OCI-LY1 (cell line): Measurements from ENCODE around the gene CARD19.

Source experiments
- H2AFZ ChIP-seq: fragments of 200-600 bp; sonication (generic), shearing (Covaris generic); 2 replicates; pipeline ENCODE4 v1.6.0; 2014; ENCODE audit warnings: antibody characterized with exemption, mild to moderate bottlenecking, low read length
- H3F3A ChIP-seq: fragments of 200-600 bp; sonication (generic), shearing (Covaris generic); 2 replicates; pipeline ENCODE4 v1.6.0; 2014; ENCODE audit warnings: mild to moderate bottlenecking, antibody characterized with exemption, low read length, moderate library complexity; ENCODE audit not compliant: insufficient read depth
- H3K27ac ChIP-seq: fragments of 200-600 bp; sonication (generic); 2 replicates; pipeline ENCODE4 v1.5.1; 2014; ENCODE audit warnings: low read length, mixed run types, mild to moderate bottlenecking, low read depth; ENCODE audit not compliant: poor library complexity, severe bottlenecking
- H3K27me3 ChIP-seq: fragments of 200-600 bp; sonication (generic); 2 replicates; pipeline ENCODE4 v1.6.0; 2014; ENCODE audit warnings: antibody characterized with exemption, mild to moderate bottlenecking, low read length, moderate library complexity; ENCODE audit not compliant: insufficient read depth
- H3K36me3 ChIP-seq: fragments of 200-600 bp; sonication (generic); 2 replicates; pipeline ENCODE4 v1.6.1; 2014; ENCODE audit warnings: mild to moderate bottlenecking, antibody characterized with exemption, low read length, moderate library complexity, mixed read lengths; ENCODE audit not compliant: insufficient read depth
- H3K4me1 ChIP-seq: fragments of 200-600 bp; sonication (generic); 2 replicates; pipeline ENCODE4 v1.5.1; 2014; ENCODE audit warnings: mild to moderate bottlenecking, low read length, moderate library complexity; ENCODE audit not compliant: insufficient read depth, severe bottlenecking
- H3K4me2 ChIP-seq: fragments of 200-600 bp; sonication (generic), shearing (Covaris generic); 2 replicates; pipeline ENCODE4 v1.6.1; 2014; ENCODE audit warnings: low read length
- H3K4me3 ChIP-seq: fragments of 200-600 bp; sonication (generic); 2 replicates; pipeline ENCODE4 v1.5.1; 2014; ENCODE audit warnings: low read length, low read depth, mild to moderate bottlenecking, mixed read lengths; ENCODE audit not compliant: poor library complexity, severe bottlenecking
- H3K79me2 ChIP-seq: fragments of 200-600 bp; shearing (Covaris generic); 2 replicates; pipeline ENCODE4 v1.6.1; 2016; ENCODE audit warnings: mixed run types, low read length, mixed read lengths; ENCODE audit not compliant: insufficient read depth
- H3K9ac ChIP-seq: fragments of 200-600 bp; sonication (generic), shearing (Covaris generic); 2 replicates; pipeline ENCODE4 v1.6.1; 2014; ENCODE audit warnings: mild to moderate bottlenecking, low read length, mixed read lengths
- H3K9me2 ChIP-seq: fragments of 200-600 bp; sonication (generic), shearing (Covaris generic); 2 replicates; pipeline ENCODE4 v1.6.1; 2014; ENCODE audit warnings: low read depth, mild to moderate bottlenecking, low read length, mixed read lengths
- H3K9me3 ChIP-seq: fragments of 200-600 bp; shearing (Covaris generic); 2 replicates; pipeline ENCODE4 v1.6.1; 2014; ENCODE audit warnings: low read length, mixed read lengths
- H4K20me1 ChIP-seq: fragments of 200-600 bp; sonication (generic), shearing (Covaris generic); 2 replicates; pipeline ENCODE4 v1.6.0; 2016; ENCODE audit warnings: mild to moderate bottlenecking, low read length; ENCODE audit not compliant: insufficient read depth
- CTCF ChIP-seq: fragments of 200-600 bp; sonication (generic), shearing (Covaris generic); IDR thresholded peaks from 2 replicates; pipeline ENCODE4 v1.5.1; 2017; ENCODE audit warnings: mild to moderate bottlenecking, antibody characterized with exemption, low read length, moderate library complexity, mixed read lengths
- EZH2 ChIP-seq: fragments of 200-600 bp; sonication (generic), shearing (Covaris generic); IDR thresholded peaks from 2 replicates; pipeline ENCODE4 v1.8.0; 2017; ENCODE audit warnings: borderline replicate concordance, mixed run types, mild to moderate bottlenecking, antibody characterized with exemption, low read length, moderate library complexity, mixed read lengths

The CARD19 gene

DNA sequence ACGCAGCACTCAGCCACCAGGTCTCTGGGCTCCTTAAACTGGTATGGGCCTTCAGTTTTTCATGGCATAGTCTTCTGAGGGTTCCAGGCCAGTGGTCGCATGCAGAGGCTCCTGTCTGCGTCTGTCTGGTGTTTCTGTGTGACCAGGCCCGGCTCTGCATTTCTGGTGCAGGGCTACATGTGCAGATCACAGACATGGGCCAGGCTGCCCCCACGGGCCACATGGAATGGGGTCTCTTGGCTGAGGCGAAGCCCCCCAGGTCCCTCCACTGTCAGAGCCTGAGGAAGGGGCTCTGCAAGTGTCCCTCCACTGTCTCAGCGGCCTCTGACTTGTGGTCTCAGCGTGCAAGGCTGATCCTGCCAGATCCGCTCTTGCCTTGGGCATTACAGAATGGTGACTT, 15.6 kb upstream of the CARD19 start:
- H3K9me2 ChIP-seq, result no peaks in the 10 kb centered on the region
- no peaks in the 10 kb centered on the region for H3K9me3 ChIP-seq
- TF ChIP-seq CTCF (no peak), EZH2 (no peak)
- H3K36me3 ChIP-seq, result peaks cover 88% of the 10 kb centered on the region
- no peaks in the 10 kb centered on the region for H3K79me2 ChIP-seq
- H3K4me1 ChIP-seq, result no peaks in the 10 kb centered on the region
- no peak overlapping the region for H3K9ac ChIP-seq
- no peak overlapping the region for H3K27ac ChIP-seq
- no peaks in the 10 kb centered on the region for H3F3A ChIP-seq
- H3K4me3 ChIP-seq, result no peak overlapping the region
- H4K20me1 ChIP-seq, result no peaks in the 10 kb centered on the region
- no peak overlapping the region for H2AFZ ChIP-seq
- no peak overlapping the region for H3K4me2 ChIP-seq
- H3K27me3 ChIP-seq, result no peaks in the 10 kb centered on the region

GRCh38 chr9:93081081-93081529, 14.9 kb upstream of the CARD19 start:
- H4K20me1 ChIP-seq, result no peaks in the 10 kb centered on the region
- no peaks in the 10 kb centered on the region for H3K79me2 ChIP-seq
- no peak for TF ChIP-seq CTCF
- no peaks in the 10 kb centered on the region for H3F3A ChIP-seq
- H3K4me2 ChIP-seq, result no peak overlapping the region
- H3K4me3 ChIP-seq, result no peak overlapping the region
- no peak overlapping the region for H3K9ac ChIP-seq
- H3K36me3 ChIP-seq, result peaks cover 90% of the 10 kb centered on the region
- H3K4me1 ChIP-seq, result no peaks in the 10 kb centered on the region
- no peaks in the 10 kb centered on the region for H3K27me3 ChIP-seq
- H3K27ac ChIP-seq, result no peak overlapping the region
- no peak overlapping the region for H2AFZ ChIP-seq
- H3K9me3 ChIP-seq, result no peaks in the 10 kb centered on the region
- H3K9me2 ChIP-seq, result no peaks in the 10 kb centered on the region

DNA sequence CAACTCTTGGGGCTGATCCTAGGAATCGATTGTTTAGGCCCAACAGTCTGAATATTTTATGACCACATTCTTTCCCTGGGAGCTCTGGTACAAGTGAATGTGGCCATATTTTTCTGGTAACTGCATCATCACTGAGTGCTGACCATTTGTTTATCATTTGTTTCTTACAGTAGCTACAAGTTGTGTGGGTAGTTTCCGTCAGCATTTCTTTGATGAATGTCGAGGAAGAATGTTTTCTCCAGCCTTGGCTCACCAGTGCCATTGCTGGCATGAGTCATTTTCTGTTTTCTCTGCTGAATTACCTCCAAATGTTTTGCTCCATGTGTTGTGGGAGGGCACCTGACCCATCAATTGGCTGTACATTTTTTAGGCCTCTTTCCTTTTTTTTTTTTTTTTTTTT, 14.1 kb upstream of the CARD19 start:
- Histone ChIP-seq H3K27me3 (no peaks in the 10 kb centered on the region), H3K4me3 (no peak overlapping the region), H3K4me2 (no peak overlapping the region), H3K27ac (no peak overlapping the region), H4K20me1 (no peaks in the 10 kb centered on the region), H3K9me2 (no peaks in the 10 kb centered on the region), H3K4me1 (no peaks in the 10 kb centered on the region), H3K9ac (no peak overlapping the region), H2AFZ (no peak overlapping the region), H3K36me3 (peaks cover 88% of the 10 kb centered on the region), H3K79me2 (no peaks in the 10 kb centered on the region), H3K9me3 (no peaks in the 10 kb centered on the region), H3F3A (no peaks in the 10 kb centered on the region)
- TF ChIP-seq EZH2, result no peak
- TF ChIP-seq CTCF, result no peak
